ENCODE measurements around the gene UBE3A. TPM values are rescaled to one million over a fixed set of nuclear protein-coding genes. Genes with fewer than 3 reads are reported as not detected.

The UBE3A gene
- total and polyA plus RNA-seq, 9 donors: 27.0 to 130 (median 93.0) TPM

GRCh38 chr15:25426896-25427610 is 11.8 kb downstream of the UBE3A start:
- Histone ChIP-seq H3K4me3 (no peak overlapping the region), H3K36me3 (no peaks in the 10 kb centered on the region), H3K9me3 (no peaks in the 10 kb centered on the region), H3K4me1 (ENCODE audit: insufficient read depth) (peaks cover 6% of the 10 kb centered on the region), H3K27ac (no peak overlapping the region), H3K27me3 (no peaks in the 10 kb centered on the region)
- WGBS, 3 donors: 64 to 70% (median 67%) methylated on average over 3 of the region's 3 CpGs
- TF ChIP-seq CTCF (IDR thresholded peaks at IDR 0.05) (no peak), POLR2A (IDR thresholded peaks at IDR 0.05) (no peak), EP300 (IDR thresholded peaks at IDR 0.05) (no peak)
- no peak for DNase-seq
- intact Hi-C loops (cut with DNase I): no loop called here

GRCh38 chr15:25424073-25424472 is 14.8 kb downstream of the UBE3A start:
- intact Hi-C loops (cut with DNase I): no loop called here
- Histone ChIP-seq H3K27ac (no peak overlapping the region), H3K4me1 (ENCODE audit: insufficient read depth) (peaks cover 3% of the 10 kb centered on the region), H3K36me3 (no peaks in the 10 kb centered on the region), H3K4me3 (no peak overlapping the region), H3K27me3 (no peaks in the 10 kb centered on the region), H3K9me3 (no peaks in the 10 kb centered on the region)
- TF ChIP-seq POLR2A (IDR thresholded peaks at IDR 0.05): no peak
- no peak for TF ChIP-seq EP300 (IDR thresholded peaks at IDR 0.05)
- TF ChIP-seq CTCF (IDR thresholded peaks at IDR 0.05): no peak
- 95 to 98% (median 95%) methylated on average over 1 of the region's 1 CpG for WGBS, 3 donors
- DNase-seq: no peak

- intact Hi-C loops (cut with DNase I): no loop called here
- Histone ChIP-seq H3K4me3 (no peak overlapping the region), H3K27ac (no peak overlapping the region), H3K9me3 (no peaks in the 10 kb centered on the region), H3K36me3 (no peaks in the 10 kb centered on the region), H3K4me1 (ENCODE audit: insufficient read depth) (peaks cover 2% of the 10 kb centered on the region), H3K27me3 (no peaks in the 10 kb centered on the region)
- no peak for DNase-seq
- TF ChIP-seq POLR2A (IDR thresholded peaks at IDR 0.05) (no peak), EP300 (IDR thresholded peaks at IDR 0.05) (no peak), CTCF (IDR thresholded peaks at IDR 0.05) (no peak)
- WGBS, 3 donors: 82 to 83% (median 83%) methylated on average over 2 of the region's 2 CpGs
Measured at GRCh38 chr15:25422021-25422420, 16.8 kb downstream of the UBE3A start.

- WGBS, 3 donors: 73 to 93% (median 87%) methylated on average over 4 of the region's 4 CpGs
- Histone ChIP-seq H3K9me3 (no peaks in the 10 kb centered on the region), H3K36me3 (no peaks in the 10 kb centered on the region), H3K4me1 (ENCODE audit: insufficient read depth) (no peaks in the 10 kb centered on the region), H3K27ac (no peak overlapping the region), H3K27me3 (no peaks in the 10 kb centered on the region), H3K4me3 (no peak overlapping the region)
- intact Hi-C loops (cut with DNase I): no loop called here
- DNase-seq: no peak
- TF ChIP-seq CTCF (IDR thresholded peaks at IDR 0.05) (no peak), EP300 (IDR thresholded peaks at IDR 0.05) (no peak), POLR2A (IDR thresholded peaks at IDR 0.05) (no peak)
Measured at GRCh38 chr15:25418202-25418601, 20.6 kb downstream of the UBE3A start.
